ENCODE data around the gene ST3GAL3.

GRCh38 chr1:43965316-43965715 is 258.0 kb downstream of the ST3GAL3 start:
- TF ChIP-seq, protein P1, sequence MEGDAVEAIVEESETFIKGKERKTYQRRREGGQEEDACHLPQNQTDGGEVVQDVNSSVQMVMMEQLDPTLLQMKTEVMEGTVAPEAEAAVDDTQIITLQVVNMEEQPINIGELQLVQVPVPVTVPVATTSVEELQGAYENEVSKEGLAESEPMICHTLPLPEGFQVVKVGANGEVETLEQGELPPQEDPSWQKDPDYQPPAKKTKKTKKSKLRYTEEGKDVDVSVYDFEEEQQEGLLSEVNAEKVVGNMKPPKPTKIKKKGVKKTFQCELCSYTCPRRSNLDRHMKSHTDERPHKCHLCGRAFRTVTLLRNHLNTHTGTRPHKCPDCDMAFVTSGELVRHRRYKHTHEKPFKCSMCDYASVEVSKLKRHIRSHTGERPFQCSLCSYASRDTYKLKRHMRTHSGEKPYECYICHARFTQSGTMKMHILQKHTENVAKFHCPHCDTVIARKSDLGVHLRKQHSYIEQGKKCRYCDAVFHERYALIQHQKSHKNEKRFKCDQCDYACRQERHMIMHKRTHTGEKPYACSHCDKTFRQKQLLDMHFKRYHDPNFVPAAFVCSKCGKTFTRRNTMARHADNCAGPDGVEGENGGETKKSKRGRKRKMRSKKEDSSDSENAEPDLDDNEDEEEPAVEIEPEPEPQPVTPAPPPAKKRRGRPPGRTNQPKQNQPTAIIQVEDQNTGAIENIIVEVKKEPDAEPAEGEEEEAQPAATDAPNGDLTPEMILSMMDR (conservative IDR thresholded peaks at IDR 0.05 in 1 of 2, IDR thresholded peaks at IDR 0.05 in 1 of 2; ENCODE audit: low read depth in 1 of 2, low read length in 2 of 2), result no peak
- no peak for TF ChIP-seq EZH2 (IDR thresholded peaks at IDR 0.05; ENCODE audit: low read length, missing control alignments)
